GM19023 (cell line): ENCODE data around the gene CEP131.

Source experiments
- ATAC-seq: cut with Tn5 transposase; IDR thresholded peaks from one replicate; pipeline ENCODE4 v1.9.1; 2021; ENCODE audit warnings: mild to moderate bottlenecking, moderate library complexity; ENCODE audit not compliant: unreplicated experiment

CEP131 gene

DNA sequence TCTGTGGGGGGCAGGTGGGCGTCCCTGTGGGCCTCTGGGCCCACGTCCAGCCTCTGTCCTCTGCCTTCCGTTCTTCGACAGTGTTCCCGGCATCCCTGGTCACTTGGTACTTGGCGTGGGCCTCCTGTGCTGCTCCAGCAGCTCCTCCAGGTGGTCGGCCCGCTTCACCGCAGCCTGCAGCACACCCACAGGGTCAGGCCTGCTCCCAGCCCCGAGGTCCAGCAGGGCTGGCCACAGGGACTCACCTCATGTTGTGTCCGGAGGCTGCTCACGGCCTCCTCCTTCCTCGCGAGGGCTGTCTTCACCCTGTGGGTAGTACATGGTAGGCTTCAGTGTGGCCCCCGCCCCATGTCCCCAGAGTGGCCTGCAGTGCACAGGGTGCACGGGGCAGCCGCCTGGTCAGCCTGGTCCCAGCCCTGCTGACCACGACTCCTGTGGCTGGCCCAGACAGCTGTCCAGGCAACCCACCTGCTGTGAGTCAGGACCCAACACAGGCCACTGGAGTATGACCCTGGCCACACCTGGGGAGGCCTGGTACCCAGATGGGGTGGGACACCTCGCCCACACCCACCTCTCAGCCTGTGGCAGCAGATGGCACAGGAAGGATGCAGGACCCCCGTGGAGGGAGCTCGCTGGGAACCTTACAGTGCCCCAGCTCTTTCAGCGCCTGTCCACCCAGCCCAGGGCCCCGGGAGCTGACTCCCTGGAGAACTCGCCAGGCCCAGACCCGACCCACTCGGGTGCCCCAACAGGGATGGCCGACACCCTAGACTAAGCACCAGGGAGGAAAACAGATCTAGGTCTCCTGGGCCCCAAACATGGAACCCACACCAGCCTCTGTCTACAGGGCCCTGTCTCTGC is 32.9 kb downstream of the CEP131 start:
- no peak for ATAC-seq

DNA sequence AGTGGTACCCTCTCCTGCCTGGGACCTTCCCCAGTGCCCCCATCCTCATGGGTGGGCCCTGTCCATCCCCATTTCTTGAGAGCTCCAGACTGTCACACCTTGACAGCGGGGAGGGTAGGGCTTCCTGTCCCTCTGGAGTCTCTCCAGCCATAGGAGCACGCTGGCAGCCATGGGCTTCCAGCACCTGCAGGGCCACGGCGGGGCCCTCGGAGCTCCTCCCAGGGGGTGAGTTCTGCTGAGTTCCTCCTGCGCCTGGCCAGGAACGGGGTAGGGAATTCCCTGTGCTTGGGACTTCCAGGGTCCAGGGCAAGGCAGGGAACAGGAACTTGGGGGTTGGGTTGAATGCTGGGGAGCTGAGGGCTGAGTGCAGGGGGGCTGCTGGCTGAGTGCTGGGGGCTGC is 33.7 kb downstream of the CEP131 start:
- no peak for ATAC-seq

DNA sequence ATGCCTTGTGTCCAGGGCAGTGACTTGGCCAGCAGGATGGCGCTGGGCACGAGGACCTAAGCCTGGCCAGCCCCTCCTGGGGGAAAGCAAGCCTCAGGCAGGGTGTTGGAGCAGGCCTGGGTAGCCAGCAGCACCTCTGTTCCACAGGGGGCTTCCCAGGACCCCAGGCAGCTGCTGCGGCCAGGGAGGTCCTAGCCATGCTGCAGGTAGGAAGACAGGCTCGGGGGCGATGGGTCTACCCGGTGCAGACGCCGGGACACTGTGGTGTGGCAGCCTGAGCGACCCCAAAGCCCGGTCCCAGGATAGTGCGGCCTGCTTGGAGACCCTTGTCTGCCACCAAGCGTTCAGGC is 34.3 kb downstream of the CEP131 start:
- ATAC-seq = no peak

DNA sequence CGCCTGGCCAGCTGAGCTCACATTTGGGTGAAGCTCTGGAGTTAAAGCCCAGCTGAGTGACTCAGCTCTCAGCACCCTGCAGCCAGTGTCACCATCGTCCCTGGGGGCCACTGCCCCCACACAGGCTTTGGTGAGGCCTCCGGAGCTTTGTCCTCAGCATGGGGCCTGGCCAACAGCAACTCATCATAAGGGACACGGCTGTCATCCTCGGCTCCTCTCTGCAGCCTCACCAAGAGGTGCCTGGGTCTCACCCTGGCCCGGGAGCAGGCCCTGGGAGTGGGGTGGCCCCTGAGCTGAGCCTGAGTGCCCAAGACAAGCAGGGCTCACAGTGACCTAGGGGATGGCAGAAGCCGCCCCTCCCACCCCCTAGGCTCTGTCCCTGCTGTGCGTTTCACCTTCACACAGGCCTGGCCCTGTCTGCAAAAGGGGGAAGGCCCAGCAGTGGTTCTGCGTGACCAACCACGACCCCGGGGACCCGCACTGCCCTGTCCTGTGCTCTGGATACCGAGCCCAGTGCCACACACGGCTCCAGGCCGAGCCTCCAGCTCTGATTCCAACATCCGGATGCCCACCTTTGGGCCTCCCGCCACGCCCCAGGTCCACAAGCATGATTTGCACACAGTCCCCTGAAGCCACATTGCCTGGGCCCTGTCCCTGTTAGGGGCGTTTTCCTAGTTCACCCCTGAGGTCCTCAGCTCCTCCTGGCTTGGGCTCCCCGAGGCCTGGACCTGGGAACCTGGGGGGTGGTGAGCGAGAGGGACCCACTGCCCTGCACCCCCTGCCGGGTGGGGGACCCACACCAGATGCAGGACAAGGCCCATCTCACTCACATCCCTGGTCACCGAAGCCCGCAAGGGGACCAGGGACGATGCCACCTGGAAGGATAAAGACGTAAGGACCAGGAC is 34.9 kb downstream of the CEP131 start:
- ATAC-seq = no peak

DNA sequence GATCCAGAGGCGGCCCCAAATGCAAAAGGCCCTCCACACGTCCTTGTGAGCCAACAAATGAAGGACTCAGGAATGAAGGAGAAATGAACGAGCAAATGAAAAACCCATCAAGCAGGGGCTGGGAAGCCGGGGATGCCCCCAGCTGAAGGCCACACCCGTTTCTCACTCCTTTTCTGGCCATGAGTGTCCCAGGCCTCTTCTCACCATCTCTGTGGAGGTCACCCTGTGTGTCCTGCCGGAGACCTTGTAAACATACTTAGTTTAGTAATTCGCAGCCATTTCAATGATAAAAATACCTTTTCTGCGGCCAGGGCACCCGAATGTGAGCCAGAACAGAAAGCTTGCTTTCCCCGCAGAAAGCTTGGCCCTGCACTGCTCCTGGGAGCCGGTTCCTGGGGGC is 35.6 kb downstream of the CEP131 start:
- ATAC-seq = no peak

DNA sequence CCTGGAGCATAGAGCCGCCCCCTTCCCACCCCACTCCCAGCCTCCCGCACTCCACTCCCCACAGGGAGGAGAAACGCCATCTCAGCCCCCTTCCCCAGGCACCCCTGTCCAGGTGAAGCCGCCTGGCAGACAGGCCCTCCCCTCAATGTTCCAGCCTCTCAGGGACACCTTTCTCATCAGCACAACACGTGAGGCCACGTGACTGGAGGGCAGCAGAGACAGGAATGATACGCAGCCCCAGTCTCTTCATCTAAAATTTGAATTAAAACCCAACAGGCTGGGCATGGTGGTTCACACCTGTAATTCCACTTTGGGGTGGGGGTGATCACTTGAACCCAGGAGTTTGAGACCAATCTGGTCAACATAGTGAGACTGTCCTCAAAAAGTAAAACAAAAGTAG is 36.6 kb downstream of the CEP131 start:
- ATAC-seq = no peak

DNA sequence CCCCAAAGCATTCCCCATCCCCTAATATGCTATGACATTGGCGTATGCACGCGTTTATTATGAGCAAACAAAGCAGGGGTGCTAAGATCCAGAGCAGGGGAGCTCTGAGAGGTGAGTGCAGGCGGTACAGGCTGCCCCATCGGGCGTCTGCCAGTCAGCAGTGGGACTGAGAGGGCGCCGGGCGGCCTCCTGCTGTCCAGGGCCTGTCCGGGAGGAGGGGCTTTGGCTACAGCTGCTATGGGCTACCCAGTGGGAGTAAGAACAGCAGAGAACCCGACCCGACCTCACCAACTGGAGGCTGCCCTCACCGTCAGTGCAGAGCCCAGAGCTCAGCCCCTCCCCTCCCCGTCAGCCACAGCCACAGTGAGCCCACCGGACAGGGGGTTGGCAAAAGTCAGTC is 38.2 kb downstream of the CEP131 start:
- no peak for ATAC-seq

DNA sequence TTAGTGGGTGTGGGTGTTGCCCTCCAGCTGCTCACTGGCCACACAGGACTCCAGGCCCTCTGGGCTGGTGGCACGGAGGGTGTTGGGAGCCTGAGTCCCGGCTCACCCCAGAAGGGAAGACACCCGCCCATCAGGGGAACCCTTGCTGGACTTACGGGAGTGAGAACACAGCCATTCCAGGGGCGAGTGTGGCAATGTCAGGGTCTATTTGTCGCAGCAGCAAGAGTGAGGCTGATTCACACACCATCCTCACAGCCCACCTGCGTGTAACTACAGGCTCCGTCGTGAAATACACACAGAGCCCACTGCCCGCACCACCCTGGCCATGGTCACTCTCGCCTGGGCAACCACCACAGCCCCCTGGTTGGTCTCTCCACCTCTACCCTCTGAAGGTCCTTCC is 39.0 kb downstream of the CEP131 start:
- no peak for ATAC-seq

DNA sequence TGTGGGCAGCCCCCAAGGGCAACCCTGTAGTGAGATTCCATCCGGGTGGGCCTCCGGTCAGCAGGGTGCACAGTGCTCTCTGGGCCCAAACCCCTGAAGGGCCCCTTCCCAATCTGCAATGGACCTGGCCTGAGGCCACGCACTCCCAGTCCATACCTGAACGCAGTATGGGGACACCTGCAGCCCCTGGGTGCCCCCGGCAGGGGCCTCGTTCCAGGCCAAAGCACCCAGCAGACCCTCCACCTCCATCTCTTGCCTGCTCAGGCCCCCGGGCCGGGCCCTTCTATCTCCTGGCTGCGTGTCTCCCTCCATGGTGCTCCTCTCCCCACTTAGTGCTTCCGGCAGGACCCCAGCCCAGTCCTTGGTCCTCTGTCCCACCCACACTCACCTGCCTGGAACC is 39.4 kb downstream of the CEP131 start:
- ATAC-seq = no peak

DNA sequence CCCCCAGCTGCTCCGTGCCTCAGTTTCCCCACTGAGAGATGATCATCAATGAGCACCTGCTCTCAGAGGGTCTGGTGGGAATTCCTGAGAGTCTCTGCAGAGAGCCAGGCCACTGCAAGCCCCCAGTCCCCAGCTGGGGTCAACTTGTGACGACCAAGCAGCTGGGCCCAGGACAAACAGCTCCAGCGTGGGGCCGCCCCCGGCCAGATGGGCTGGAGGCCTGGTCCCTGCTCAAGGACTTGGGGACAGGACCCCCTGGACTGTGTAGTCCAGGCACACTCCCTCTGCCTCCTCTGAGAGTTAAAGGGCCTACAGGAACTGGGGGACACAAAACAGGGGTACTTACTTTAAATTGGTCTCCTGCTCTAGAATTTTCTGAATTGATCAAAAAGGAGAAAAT is 40.2 kb downstream of the CEP131 start:
- ATAC-seq = no peak

DNA sequence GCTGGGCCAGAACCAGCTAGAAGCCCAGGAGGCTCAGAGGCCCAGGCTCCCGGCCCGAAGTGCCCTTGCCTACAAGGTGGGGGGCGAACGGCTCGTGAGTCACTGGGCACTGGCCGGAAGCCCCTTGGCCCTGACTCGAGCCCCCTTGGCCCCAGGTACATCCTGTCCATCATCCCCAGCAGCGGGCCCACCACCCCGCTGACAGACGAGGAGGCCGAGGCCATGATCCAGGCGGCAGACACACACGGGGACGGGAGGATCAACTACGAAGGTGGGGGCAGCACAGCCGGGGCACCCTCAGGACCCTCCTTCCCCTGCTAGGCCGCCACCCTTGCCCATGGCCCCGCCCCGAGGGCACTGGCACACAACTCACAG is 41.0 kb downstream of the CEP131 start:
- no peak for ATAC-seq

DNA sequence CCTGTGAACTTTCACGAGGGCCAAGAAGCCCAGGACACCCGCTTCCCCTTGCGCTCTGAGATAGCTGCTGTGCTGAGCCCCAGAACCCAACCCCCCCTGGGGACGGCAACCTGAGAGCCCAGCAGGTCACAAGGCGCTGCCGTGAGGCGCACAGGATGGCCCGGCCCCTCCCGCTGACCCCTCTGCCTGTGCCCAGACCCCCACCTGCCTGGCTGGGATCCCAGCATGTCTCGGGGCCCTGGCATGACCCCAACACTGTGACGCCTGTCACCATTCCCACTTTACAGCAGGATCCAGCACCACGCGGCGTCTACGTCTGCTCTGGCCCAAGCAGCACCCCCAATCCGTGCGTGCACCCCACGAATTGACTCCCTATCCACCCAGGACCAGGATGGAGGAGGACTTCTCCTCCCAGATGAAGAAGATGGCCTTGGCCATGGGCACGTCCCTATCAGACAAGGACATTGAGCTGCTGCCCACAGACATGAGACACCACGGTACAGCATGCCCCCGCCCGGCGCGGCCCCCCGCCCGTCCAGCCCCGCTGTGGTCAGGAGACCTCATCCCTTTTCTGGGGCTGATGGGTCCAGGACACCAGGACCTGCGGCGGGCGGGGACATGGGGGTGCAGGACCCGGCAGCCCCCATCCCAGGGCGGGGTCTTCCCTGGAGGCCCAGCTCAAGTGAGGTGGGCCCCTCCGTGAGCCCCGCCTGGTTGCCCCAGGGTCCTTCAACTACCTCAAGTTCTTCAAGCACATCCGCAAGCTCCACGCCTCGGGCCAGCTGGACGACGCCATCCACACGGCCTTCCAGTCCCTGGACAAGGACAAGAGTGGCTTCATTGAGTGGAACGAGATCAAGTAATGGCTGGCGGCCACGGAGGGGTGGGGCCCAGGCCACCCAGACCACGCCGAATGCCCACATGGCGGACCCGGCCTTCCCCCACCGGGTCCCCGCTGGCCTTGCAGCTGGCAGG is 41.6 kb downstream of the CEP131 start:
- ATAC-seq = no peak

DNA sequence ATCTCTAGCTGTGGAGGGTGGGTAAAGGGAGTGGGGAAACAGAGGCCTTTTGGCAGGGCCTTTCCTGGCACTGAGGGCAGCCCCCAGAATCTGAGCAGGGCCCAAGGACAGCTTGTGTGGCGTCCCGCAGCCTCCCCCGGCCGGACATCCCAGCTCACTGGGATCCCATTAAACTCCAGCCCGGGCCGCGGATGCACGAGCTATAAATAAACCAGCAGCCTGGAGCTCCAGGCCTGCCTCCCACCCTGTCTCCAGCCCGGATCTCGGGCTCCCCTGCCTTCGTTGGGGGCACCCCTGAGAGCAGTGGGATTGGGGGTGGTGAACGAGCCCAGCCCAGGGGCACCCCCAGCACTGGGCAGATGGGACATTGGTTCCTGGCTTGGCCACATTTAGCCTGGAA is 42.9 kb downstream of the CEP131 start:
- ATAC-seq = no peak

DNA sequence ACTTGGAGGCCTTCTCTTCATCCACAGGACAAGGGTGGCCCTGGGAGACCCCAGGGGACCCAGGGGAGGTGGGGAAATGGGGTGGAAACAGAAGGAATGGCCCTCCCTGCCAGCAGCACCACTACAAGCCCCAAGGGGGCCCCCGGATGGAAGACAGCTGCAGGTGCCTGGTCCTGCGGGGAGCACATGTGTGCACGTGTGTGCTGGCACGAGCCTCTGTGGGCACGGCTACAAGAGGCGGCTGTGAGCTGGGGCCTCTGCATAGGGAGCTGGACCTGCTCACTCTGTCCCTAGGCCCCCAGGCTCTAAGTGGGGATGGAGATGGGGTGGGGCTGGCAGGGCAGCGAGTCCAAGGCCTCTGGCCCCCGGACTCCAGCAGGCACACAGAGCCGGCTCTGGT is 43.5 kb downstream of the CEP131 start:
- ATAC-seq = no peak

DNA sequence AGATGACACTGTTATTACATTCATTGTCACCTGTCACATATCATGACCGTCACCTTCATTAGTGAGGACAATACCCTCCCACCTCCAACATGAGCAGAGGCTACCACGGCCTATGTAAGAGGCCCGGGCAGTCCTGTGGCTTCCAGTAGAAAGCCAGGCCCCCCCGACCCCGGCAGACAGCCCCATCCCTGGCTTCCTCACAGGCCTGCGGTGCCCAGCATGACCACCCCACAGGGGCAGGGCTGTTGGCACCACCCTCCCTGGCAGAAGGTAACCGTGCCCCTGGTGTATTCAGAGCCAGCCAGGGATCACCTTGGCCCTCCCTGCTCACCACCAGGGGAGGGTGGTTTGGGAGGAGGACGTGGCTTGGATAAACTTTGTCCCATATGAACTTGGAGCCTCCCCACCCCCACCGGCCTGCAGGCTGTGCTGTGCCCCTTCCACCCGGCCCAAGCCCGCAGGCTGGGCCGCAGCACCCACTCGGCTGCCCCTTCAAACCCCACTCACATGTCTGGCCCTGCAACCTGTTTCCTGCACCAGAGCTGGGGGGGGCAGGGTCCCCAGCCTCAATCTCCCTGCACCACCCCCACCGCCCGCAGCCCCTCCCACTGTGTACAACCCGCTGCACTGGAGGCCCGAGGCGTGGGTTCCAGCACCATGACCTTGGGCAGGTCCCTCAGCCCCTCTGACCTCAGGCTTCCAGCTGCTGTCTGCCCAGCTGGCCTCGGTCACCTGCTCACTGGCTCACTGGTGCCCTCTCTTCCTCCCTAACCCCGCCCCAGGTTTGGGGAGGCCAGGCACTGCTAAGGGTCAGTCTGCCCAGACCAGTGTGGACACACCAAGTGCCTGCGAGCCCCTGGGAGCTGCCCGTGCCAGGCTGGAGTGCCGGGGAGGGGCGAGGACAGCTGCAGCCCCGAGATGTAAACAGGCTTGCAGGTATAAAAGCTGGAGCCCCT is 44.4 kb downstream of the CEP131 start:
- no peak for ATAC-seq

DNA sequence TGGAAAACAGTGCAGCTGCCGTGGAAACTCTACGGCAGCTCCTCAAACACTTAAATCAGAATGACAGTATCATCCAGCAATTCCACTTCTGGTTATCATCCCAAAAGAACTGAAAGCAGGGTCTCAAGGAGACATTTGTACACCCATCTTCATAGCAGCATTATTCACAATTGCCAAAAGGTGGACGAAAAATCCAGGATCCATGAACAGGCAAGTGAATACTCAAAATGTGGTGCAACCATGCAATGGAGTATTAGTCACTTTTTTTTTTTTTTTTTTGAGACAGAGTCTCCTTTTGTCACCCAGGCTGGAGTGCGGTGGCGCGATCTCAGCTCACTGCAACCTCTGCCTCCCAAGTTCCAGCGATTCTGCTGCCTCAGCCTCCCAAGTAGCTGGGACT is 46.1 kb downstream of the CEP131 start:
- ATAC-seq = no peak

DNA sequence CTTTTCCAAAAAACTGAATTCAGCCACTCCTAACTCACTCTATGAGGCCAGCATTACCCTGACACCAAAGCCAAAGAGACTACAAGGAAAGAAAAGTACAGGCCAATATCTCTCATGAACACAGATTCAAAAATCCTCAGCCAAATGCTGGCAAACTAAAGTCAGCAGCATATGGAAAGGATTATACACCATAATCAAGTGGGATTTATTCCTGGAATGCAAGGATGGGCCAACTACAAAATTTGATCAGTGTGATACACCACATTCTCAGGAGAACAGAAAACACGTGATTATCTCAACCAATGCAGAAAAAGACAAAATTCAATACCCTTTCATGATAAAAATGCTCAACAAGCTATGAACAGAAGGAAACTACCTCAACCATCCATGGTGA is 49.0 kb downstream of the CEP131 start:
- ATAC-seq = no peak

DNA sequence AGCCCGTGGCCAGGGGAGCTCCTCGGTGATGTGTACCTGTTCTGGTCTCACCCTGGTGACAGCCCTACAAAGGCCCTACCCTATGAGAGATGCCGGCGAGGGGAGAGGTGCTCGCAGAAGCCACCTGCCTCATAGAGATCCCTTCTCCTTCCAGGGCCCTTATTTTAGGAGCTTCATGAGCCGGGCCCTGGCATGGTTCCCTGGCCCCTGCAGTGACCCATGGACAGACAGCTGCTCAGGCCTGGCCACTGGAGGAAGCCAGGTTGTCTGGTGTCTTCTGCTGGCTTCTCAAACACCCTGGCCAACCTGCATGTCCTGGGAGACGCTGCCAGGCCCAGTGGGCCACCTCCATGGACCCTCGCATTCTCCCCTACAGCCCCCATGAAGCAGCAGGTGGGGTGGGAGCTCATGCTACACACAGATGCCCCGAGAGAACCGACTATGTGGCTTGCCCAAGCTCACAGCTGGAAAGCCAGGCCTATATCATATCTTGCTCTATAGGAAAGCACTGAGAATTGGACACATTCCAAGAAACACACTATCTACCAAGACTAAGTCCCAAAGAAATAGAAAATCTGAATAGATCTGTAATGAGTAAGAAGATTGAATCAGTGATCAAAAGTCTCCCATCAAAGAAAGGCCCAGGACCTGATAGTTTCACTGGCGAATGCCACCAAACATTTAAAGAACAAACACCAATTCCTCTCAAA is 49.6 kb downstream of the CEP131 start:
- no peak for ATAC-seq

DNA sequence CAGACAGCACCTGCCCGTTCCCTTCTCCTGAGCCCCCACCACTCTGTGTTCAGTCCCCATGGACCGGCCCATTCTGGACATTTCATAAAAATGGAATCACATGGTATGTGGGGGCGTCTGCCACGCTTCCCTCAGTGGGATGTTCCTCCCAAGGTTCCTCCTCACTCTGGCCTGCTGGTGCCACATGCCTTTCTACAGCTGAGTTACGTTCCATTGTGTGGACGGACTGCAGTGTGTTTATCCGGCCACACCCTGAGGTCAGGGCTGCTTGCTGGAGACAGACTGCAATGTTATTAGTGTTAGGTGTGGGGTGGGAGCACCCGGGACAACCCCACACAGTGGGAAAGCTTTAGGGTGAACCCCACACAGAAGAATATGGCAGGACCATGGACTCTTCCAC is 50.8 kb downstream of the CEP131 start:
- ATAC-seq = no peak
